Activated B cell treated with CpG ODN at 0.5 μM for 24 hours (primary cell): ENCODE results near the gene DCAF4. TPM values are rescaled to one million over a fixed set of nuclear protein-coding genes. Genes with fewer than 3 reads are reported as not detected.

ENCODE experiments used
- ATAC-seq: fragments of 200-7000 bp; cut with Tn5 transposase; one replicate; pipeline ENCODE4 v1.10.0; 2021; ENCODE audit warnings: low read depth, mild to moderate bottlenecking, moderate library complexity
- CTCF ChIA-PET: fragments of 350-600 bp; sonication (Branson Sonifier 250); formaldehyde crosslinking; loops from one replicate; lab custom pipeline; 2021; ENCODE audit warnings: antibody characterized with exemption; lab: Charles Lee
- POLR2A ChIA-PET: fragments of 350-600 bp; sonication (Branson Sonifier 250); formaldehyde crosslinking; loops from one replicate; lab custom pipeline; 2021; ENCODE audit warnings: antibody characterized with exemption; lab: Charles Lee
- DNase-seq: peaks from one replicate; pipeline ENCODE4 v3.0.0; 2022
- H3K27ac Mint-ChIP-seq: one replicate; pipeline ENCODE4 v1.8.0; 2020; ENCODE audit warnings: mixed read lengths
- H3K27me3 Mint-ChIP-seq: one replicate; pipeline ENCODE4 v1.8.0; 2021; ENCODE audit warnings: mixed read lengths
- H3K36me3 Mint-ChIP-seq: one replicate; pipeline ENCODE4 v1.8.0; 2021; ENCODE audit warnings: low read depth, mixed read lengths
- H3K4me1 Mint-ChIP-seq: one replicate; pipeline ENCODE4 v1.8.0; 2021; ENCODE audit warnings: mixed read lengths
- H3K4me3 Mint-ChIP-seq: one replicate; pipeline ENCODE4 v1.8.0; 2020; ENCODE audit warnings: mild to moderate bottlenecking, mixed read lengths
- H3K9me3 Mint-ChIP-seq: one replicate; pipeline ENCODE4 v1.8.0; 2020; ENCODE audit warnings: mixed read lengths
- intact Hi-C: fragments of 100-400 bp; cut with micrococcal nuclease; formaldehyde crosslinking; loops from one replicate; pipeline ENCODE4 v1.15.1; 2024
- total RNA-seq: library from RNA; stranded (reverse); gene quantifications from 2 replicates; pipeline ENCODE4 v1.2.3, GENCODE V29; 2022
- TF ChIP-seq, protein P1 (sequence below): fragments of 200-600 bp; IDR thresholded peaks from one replicate; pipeline ENCODE4 v1.8.0; 2022; ENCODE audit warnings: antibody characterized with exemption, mild to moderate bottlenecking

The DCAF4 gene
- total RNA-seq, 1 donor from 2014 or later: 38.7 TPM

DNA sequence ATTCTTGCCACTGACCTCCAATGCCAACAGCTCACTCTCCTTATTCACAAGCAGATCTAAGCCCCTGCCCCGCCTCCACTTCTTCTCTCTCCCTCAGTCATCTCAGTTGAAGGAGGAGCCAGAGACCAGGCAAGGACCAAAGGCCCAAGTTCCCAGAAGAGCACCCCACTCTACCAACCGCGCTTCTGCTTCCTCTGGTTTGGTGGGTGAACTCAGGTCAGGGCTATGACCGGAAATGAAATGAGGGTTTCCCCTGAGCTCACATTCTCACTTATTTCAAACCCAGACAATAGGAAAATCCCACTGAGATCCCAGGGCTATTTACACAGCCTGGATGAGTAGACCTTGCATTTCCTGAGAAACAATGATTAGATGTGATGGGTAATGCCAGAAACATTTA is 42.3 kb upstream of the DCAF4 start:
- ChIA-PET POLR2A (interaction anchor here (0.6 kb wide), 1 partner anchor 13 kb away, joined by 3 read pairs; no protein-coding TSS in a partner anchor), CTCF (no interaction called here)
- no peaks in the 10 kb centered on the region for H3K27me3 Mint-ChIP-seq
- peaks cover 18% of the 10 kb centered on the region for H3K36me3 Mint-ChIP-seq
- H3K4me3 Mint-ChIP-seq: no peak overlapping the region
- TF ChIP-seq, protein P1, sequence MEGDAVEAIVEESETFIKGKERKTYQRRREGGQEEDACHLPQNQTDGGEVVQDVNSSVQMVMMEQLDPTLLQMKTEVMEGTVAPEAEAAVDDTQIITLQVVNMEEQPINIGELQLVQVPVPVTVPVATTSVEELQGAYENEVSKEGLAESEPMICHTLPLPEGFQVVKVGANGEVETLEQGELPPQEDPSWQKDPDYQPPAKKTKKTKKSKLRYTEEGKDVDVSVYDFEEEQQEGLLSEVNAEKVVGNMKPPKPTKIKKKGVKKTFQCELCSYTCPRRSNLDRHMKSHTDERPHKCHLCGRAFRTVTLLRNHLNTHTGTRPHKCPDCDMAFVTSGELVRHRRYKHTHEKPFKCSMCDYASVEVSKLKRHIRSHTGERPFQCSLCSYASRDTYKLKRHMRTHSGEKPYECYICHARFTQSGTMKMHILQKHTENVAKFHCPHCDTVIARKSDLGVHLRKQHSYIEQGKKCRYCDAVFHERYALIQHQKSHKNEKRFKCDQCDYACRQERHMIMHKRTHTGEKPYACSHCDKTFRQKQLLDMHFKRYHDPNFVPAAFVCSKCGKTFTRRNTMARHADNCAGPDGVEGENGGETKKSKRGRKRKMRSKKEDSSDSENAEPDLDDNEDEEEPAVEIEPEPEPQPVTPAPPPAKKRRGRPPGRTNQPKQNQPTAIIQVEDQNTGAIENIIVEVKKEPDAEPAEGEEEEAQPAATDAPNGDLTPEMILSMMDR: no peak
- intact Hi-C loops: no loop called here
- no peak overlapping the region for H3K27ac Mint-ChIP-seq
- H3K9me3 Mint-ChIP-seq: no peaks in the 10 kb centered on the region
- DNase-seq: no peak
- peak; percentile 31 for ATAC-seq
- peaks cover 34% of the 10 kb centered on the region for H3K4me1 Mint-ChIP-seq

DNA sequence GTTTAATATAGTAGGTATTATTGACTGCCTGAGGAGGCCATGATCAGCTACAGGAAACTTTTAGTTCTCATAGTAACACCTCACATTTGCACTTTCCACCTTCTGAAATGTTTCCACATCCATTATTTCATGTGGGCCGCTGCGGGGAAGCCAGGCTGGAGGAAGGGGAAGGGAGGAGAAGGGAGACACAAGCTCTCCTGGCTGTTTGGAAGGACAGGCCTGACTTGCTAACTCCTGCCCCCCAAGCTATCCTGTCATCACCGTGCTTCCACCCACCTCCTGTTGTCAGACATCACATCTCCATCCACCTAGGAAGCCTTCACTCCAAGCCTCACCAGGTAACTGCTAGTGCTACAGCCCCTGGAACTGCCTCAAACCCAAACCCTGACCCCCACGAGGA is 41.9 kb upstream of the DCAF4 start:
- H3K9me3 Mint-ChIP-seq: no peaks in the 10 kb centered on the region
- ChIA-PET CTCF (no interaction called here), POLR2A (interaction anchor here (0.6 kb wide), 1 partner anchor 13 kb away, joined by 3 read pairs; no protein-coding TSS in a partner anchor)
- intact Hi-C loops: no loop called here
- peaks cover 17% of the 10 kb centered on the region for H3K36me3 Mint-ChIP-seq
- DNase-seq: no peak
- no peaks in the 10 kb centered on the region for H3K27me3 Mint-ChIP-seq
- no peak overlapping the region for H3K27ac Mint-ChIP-seq
- TF ChIP-seq, protein P1: no peak
- peaks cover 36% of the 10 kb centered on the region for H3K4me1 Mint-ChIP-seq
- no peak overlapping the region for H3K4me3 Mint-ChIP-seq
- no peak for ATAC-seq

DNA sequence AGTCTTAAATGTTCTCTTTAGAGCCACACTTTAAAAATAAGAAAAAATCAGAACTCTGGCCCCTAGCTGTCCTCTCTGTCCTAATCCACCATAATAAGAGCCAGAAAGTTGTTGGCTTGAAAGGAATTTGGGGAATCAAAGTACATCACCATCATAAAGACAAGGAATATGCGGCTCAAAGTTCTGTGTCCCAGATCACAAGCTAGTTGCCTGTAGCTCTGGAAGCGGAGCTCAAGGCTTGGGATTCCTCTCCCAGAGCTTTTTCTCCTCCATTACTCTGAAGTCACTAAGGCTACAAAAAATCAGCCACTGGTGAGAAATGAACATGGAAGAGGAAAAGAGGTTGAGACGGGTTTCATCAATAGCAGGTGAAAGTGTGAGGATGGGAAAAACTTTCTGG is 38.8 kb upstream of the DCAF4 start:
- CTCF ChIA-PET: no interaction called here
- intact Hi-C loops: no loop called here
- Mint-ChIP-seq H3K27ac (no peak overlapping the region), H3K4me1 (peaks cover 40% of the 10 kb centered on the region), H3K4me3 (no peak overlapping the region), H3K27me3 (no peaks in the 10 kb centered on the region), H3K36me3 (peaks cover 14% of the 10 kb centered on the region), H3K9me3 (no peaks in the 10 kb centered on the region)
- no peak for DNase-seq
- POLR2A ChIA-PET: no interaction called here
- TF ChIP-seq, protein P1: no peak
- ATAC-seq: no peak

DNA sequence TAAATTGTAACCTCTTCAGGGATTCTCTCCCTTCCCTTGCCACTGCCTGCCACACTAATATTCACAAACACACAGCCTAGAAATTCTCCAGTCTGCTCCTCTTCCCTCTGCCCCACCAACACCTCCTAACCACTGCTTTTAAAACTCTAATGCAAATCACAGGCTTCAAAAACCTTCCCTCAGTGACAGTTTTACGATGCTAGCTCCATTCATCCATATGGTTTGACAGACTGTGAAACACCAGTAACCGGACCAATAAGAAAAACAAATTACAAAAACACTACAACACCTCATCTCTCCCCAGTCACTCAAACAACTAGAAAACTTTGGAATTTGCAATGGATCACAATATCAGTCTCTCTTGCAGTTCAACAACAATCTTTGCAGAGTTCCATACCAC is 38.1 kb upstream of the DCAF4 start:
- Mint-ChIP-seq H3K36me3 (peaks cover 11% of the 10 kb centered on the region), H3K27ac (no peak overlapping the region), H3K27me3 (no peaks in the 10 kb centered on the region), H3K4me1 (peaks cover 37% of the 10 kb centered on the region), H3K4me3 (no peak overlapping the region), H3K9me3 (no peaks in the 10 kb centered on the region)
- TF ChIP-seq, protein P1: no peak
- ChIA-PET CTCF (no interaction called here), POLR2A (no interaction called here)
- DNase-seq (no peak), ATAC-seq (no peak)
- intact Hi-C loops: no loop called here

DNA sequence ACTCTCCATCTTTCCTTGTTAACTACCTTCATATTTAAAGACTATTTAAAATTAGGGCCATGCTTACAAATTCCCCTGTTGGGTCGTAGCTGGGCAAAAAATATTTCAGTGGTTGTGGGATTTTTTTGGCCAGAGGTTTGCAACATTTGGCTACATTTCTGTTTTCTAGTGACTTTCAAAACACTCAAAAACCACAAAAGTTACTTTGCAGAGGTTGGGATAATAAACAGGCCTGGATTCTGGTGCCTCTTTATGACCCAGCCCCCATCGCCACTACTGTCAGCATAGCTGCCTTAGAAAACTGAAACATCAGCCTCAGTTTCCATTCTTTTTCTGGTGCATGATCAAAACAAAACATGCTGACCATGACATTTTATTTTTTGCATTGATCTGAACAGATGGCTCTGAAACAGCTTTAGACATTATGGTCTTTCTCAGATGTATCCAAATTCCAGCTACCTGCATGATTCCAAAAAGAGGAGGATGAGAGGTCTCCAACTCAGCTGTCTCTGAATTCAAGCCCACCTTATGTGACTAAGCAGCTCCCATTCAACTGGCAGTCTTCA is 37.5 kb upstream of the DCAF4 start:
- H3K9me3 Mint-ChIP-seq: no peaks in the 10 kb centered on the region
- peaks cover 12% of the 10 kb centered on the region for H3K36me3 Mint-ChIP-seq
- ChIA-PET POLR2A (interaction anchor here (0.5 kb wide), 1 partner anchor 25 kb away, joined by 5 read pairs; no protein-coding TSS in a partner anchor), CTCF (interaction anchor here (1.0 kb wide), 1 partner anchor 372 kb away, joined by 4 read pairs; no protein-coding TSS in a partner anchor)
- no peaks in the 10 kb centered on the region for H3K27me3 Mint-ChIP-seq
- ATAC-seq: no peak
- no peak overlapping the region for H3K4me3 Mint-ChIP-seq
- peaks cover 32% of the 10 kb centered on the region for H3K4me1 Mint-ChIP-seq
- H3K27ac Mint-ChIP-seq: no peak overlapping the region
- intact Hi-C loops: no loop called here
- no peak for DNase-seq
- TF ChIP-seq, protein P1: no peak
